Prostate gland (tissue), 2 donors: ENCODE results near the gene NAALADL2.
"Not testable (repeated sequence)": the region's sequence is repeated elsewhere in the genome, so short reads cannot be mapped to it uniquely, and the experiment has no call there.

ENCODE experiments used
- POLR2A ChIP-seq: fragments of 450-650 bp; IDR thresholded peaks from one replicate; pipeline ENCODE4 v1.6.1; 2016; ENCODE audit warnings: antibody characterized with exemption, mild to moderate bottlenecking
- TF ChIP-seq, protein P1 (sequence below), 4 experiments: fragments of 200-600 bp in 2 of 4; fragments of 450-650 bp in 2 of 4; sonication (generic) in 2 of 4; IDR thresholded peaks; 1 replicate in 3 of 4; 2 replicates in 1 of 4; pipeline ENCODE4 v1.5.1; 2016 to 2019; ENCODE audit warnings: antibody characterized with exemption in 4 of 4, mild to moderate bottlenecking in 2 of 4, moderate library complexity in 2 of 4

DNA sequence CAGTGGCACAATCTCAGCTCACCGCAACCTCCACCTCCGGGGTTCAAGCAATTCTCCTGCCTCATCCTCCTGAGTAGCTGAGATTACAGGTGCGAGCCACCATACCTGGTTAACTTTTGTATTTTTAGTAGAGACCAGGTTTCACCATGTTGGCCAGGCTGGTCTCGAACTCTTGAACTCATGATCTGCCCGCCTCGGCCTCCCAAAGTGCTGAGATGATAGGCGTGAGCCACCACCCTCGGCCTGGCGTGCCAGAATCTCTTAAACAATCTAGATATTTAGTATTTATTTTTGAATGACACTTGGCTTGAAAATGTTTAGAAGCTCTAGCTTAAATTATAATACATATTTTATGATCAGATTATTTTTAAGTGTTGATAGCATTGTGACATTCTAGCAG lies 755.0 kb downstream of the NAALADL2 start:
- TF ChIP-seq, protein P1, sequence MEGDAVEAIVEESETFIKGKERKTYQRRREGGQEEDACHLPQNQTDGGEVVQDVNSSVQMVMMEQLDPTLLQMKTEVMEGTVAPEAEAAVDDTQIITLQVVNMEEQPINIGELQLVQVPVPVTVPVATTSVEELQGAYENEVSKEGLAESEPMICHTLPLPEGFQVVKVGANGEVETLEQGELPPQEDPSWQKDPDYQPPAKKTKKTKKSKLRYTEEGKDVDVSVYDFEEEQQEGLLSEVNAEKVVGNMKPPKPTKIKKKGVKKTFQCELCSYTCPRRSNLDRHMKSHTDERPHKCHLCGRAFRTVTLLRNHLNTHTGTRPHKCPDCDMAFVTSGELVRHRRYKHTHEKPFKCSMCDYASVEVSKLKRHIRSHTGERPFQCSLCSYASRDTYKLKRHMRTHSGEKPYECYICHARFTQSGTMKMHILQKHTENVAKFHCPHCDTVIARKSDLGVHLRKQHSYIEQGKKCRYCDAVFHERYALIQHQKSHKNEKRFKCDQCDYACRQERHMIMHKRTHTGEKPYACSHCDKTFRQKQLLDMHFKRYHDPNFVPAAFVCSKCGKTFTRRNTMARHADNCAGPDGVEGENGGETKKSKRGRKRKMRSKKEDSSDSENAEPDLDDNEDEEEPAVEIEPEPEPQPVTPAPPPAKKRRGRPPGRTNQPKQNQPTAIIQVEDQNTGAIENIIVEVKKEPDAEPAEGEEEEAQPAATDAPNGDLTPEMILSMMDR (IDR thresholded peaks at IDR 0.05): not testable (repeated sequence)
- TF ChIP-seq POLR2A: not testable (repeated sequence)
